Testis (tissue), 2 donors: ENCODE results near the gene IRX4.

Experiments used
- CTCF ChIP-seq, 3 experiments: fragments of 450-650 bp in 2 of 3; fragments of 200-600 bp in 1 of 3; sonication (generic) in 1 of 3; IDR thresholded peaks; one replicate each; pipeline ENCODE4 v1.5.1; 2016 to 2019; ENCODE audit warnings: antibody characterized with exemption in 3 of 3, mild to moderate bottlenecking in 2 of 3, moderate library complexity in 1 of 3
- POLR2A ChIP-seq: fragments of 450-650 bp; IDR thresholded peaks from one replicate; pipeline ENCODE4 v1.6.1; 2017; ENCODE audit warnings: antibody characterized with exemption, mild to moderate bottlenecking, moderate library complexity

- no peak for TF ChIP-seq POLR2A
- no peak for TF ChIP-seq CTCF (IDR thresholded peaks at IDR 0.05)
Measured at GRCh38 chr5:1887588-1888360, 5.0 kb upstream of the IRX4 start.
